GM12874 (cell line): Measurements from ENCODE around the gene SARS1.
A peak's percentile ranks its signal among the peaks of the same experiment; 100 is the strongest.

Experiments used
- CTCF ChIP-seq: IDR thresholded peaks from 2 replicates; pipeline ENCODE4 v1.5.1; 2011; ENCODE audit warnings: low read depth, mild to moderate bottlenecking, control low read depth, low read length, moderate library complexity; ENCODE audit not compliant: insufficient read depth

SARS1 gene

GRCh38 chr1:109274533-109275476 lies 61.1 kb downstream of the SARS1 start:
- TF ChIP-seq CTCF: no peak

- no peak for TF ChIP-seq CTCF
These were observed 62.1 kb downstream of the SARS1 start for GRCh38 chr1:109275706-109276345.

- TF ChIP-seq CTCF: peak; percentile 97
These were observed 63.9 kb downstream of the SARS1 start for GRCh38 chr1:109277434-109278204.

GRCh38 chr1:109279615-109280278 lies 66.0 kb downstream of the SARS1 start:
- no peak for TF ChIP-seq CTCF

- no peak for TF ChIP-seq CTCF
These were observed 67.1 kb downstream of the SARS1 start for GRCh38 chr1:109280862-109281261.

GRCh38 chr1:109281680-109282496 lies 68.2 kb downstream of the SARS1 start:
- no peak for TF ChIP-seq CTCF
